ENCODE measurements around the gene UVRAG.

DNA sequence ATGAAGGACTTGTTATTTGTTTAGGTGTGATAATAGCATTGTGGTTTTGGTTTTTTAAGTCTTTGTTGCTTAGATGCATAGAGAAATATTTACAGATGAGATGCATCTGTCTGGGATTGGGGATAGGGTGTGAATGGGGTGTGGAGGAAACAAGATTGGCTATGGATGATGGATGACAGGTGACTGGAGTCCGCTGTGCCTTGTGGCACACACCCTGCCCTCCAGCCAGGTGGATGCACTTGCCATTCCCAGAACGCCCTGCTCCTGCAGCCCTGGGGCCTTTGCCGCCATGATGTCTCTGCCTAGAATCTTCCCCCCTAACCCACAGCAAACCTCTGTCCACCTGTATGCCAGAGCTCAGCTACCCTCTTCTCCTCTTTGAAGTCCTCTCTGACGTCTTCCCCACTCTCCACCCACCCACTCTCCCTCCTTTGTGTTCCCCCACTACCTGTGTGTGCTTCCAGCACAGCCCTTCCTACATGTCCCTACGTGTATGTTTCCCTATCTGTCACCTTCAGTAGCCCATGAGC, 336.6 kb downstream of the UVRAG start:
- TF ChIP-seq, protein P1, sequence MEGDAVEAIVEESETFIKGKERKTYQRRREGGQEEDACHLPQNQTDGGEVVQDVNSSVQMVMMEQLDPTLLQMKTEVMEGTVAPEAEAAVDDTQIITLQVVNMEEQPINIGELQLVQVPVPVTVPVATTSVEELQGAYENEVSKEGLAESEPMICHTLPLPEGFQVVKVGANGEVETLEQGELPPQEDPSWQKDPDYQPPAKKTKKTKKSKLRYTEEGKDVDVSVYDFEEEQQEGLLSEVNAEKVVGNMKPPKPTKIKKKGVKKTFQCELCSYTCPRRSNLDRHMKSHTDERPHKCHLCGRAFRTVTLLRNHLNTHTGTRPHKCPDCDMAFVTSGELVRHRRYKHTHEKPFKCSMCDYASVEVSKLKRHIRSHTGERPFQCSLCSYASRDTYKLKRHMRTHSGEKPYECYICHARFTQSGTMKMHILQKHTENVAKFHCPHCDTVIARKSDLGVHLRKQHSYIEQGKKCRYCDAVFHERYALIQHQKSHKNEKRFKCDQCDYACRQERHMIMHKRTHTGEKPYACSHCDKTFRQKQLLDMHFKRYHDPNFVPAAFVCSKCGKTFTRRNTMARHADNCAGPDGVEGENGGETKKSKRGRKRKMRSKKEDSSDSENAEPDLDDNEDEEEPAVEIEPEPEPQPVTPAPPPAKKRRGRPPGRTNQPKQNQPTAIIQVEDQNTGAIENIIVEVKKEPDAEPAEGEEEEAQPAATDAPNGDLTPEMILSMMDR (optimal IDR thresholded peaks at IDR 0.05 in 1 of 3, IDR thresholded peaks at IDR 0.05 in 1 of 3, conservative IDR thresholded peaks at IDR 0.05 in 1 of 3; ENCODE audit: extremely low read depth in 1 of 3, insufficient read depth in 2 of 3, low read length in 3 of 3) = no peak
- TF ChIP-seq EZH2 (IDR thresholded peaks at IDR 0.05; ENCODE audit: low read length) = no peak
